Measurements from ENCODE around the gene FOSL1.
A peak's percentile ranks its signal among the peaks of the same experiment; 100 is the strongest.

FOSL1 gene

DNA sequence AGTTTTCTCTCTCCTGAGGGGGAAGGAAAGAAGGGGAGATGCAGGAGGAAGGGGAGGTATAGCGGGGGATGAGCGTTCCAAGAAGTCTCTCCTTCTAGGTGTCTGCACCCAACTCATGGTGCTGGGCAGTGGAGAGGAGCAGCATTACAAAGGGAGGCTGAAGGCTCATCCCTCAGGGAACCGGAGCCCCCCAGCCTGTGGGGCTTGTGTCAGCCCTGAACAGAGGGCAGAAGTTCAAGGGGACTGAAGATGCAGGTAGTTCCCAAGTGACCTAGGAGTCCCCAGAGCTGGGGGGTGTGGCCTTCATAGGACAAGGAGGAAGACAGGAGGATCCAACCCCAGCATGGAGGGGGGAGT, 16.9 kb upstream of the FOSL1 start:
- no peak overlapping the region for H3K4me3 ChIP-seq (ENCODE audit: low read depth, low read length)
- no peak for DNase-seq (ENCODE audit: low read depth)
- TF ChIP-seq, protein P1, sequence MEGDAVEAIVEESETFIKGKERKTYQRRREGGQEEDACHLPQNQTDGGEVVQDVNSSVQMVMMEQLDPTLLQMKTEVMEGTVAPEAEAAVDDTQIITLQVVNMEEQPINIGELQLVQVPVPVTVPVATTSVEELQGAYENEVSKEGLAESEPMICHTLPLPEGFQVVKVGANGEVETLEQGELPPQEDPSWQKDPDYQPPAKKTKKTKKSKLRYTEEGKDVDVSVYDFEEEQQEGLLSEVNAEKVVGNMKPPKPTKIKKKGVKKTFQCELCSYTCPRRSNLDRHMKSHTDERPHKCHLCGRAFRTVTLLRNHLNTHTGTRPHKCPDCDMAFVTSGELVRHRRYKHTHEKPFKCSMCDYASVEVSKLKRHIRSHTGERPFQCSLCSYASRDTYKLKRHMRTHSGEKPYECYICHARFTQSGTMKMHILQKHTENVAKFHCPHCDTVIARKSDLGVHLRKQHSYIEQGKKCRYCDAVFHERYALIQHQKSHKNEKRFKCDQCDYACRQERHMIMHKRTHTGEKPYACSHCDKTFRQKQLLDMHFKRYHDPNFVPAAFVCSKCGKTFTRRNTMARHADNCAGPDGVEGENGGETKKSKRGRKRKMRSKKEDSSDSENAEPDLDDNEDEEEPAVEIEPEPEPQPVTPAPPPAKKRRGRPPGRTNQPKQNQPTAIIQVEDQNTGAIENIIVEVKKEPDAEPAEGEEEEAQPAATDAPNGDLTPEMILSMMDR (IDR thresholded peaks at IDR 0.05; ENCODE audit: insufficient read depth, low read depth, low read length, missing control alignments): no peak

DNA sequence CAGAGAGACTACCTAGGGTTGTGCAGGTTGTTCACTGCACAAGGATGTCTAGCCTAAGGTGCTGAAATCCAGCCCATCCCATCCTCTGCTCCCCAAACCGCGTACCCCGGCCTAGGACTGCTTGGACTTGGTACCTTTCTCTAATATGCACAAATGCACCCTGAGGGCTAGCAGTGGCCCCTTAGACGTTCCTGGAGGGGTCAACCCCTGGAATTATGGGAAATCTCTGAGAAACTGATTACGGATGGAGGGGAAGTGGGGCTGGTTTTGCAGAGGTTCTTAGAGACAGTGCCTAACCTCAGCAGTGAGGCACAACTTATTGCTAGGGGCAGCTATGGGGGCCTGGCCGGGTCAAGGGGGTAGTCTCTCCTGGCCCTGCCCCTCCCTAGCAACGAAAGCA, 16.2 kb upstream of the FOSL1 start:
- DNase-seq (ENCODE audit: low read depth): no peak
- TF ChIP-seq, protein P1 (IDR thresholded peaks at IDR 0.05; ENCODE audit: insufficient read depth, low read depth, low read length, missing control alignments): no peak
- no peak overlapping the region for H3K4me3 ChIP-seq (ENCODE audit: low read depth, low read length)

DNA sequence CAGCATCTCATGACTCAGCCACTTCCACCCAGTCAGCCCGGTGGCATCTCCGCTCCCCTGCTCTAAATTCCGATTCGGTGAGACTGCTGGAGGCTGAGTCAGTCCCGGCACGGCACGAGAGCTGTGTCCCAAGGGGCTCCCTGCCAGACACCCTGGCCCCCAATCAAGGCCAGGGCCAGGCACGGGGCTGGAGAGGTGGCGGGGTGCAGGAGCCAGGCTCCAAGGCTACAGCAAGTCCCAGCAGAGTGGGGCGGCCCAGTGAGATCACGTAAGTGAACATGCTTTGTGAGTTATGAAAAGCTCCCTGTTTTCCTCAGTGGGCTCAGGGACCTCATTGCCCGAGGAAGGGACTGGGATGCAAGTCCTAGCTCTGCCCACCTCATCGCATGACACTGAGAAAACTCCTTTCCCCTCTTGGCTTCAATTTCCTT, 15.6 kb upstream of the FOSL1 start:
- no peak overlapping the region for H3K4me3 ChIP-seq (ENCODE audit: low read depth, low read length)
- no peak for DNase-seq (ENCODE audit: low read depth)
- TF ChIP-seq, protein P1 (IDR thresholded peaks at IDR 0.05; ENCODE audit: insufficient read depth, low read depth, low read length, missing control alignments): no peak

DNA sequence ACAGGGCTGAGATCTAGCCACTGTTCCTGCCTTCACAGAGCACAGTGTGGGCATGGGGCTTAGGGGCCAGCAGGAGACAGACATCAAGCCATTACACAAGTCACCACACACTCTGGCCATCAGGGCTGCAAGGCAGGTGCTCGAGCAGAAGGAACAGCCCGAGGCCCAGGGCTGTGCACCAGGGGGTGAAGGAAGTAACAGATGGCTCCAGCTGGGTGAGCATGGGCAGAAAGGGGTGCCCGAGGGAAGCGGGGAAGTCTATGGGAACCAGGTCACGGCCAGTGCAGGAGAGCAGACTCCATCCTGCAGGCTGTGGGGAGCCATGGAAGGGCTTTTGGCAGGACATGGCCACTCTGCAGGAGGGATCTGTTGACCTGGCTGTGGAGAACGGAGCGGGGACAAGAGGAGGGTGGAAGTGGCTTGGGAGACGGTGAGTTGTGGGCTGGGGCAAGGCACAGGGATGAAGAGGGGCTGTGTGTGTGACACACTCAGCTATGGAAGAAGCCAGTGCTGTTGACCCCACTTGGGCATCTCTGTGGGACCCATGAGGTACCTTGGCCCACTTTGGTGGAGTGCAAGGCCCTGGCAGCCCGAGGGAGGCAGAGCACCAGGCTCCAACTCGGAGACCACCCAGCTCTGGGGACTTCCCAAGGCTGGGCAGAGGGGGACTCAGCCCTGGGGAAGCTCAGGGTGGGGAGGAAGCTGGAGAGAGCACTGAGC, 15.1 kb upstream of the FOSL1 start:
- no peak overlapping the region for H3K4me3 ChIP-seq (ENCODE audit: low read depth, low read length)
- TF ChIP-seq, protein P1 (IDR thresholded peaks at IDR 0.05; ENCODE audit: insufficient read depth, low read depth, low read length, missing control alignments): no peak
- no peak for DNase-seq (ENCODE audit: low read depth)

DNA sequence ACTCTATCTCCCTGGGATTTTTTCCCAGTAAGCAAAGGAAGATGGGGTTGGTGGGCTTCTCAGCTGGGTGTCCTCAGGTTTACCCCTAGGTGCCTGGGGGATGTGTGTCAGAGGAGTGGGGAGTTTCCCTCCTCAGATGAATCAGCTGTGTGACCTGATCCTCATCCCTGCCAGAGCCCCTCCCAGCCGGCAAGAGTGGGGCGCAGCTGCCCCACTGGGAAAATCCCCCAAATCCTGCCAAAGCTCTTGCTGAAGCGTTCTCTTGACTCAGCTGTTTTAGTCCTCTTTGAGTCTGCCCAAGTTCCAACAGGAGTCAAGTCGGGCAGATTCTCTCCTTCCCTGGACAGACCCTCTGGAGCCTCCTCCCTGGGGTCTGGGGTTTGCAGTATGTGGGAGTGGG, 12.7 kb upstream of the FOSL1 start:
- no peak overlapping the region for H3K4me3 ChIP-seq (ENCODE audit: low read depth, low read length)
- TF ChIP-seq, protein P1 (IDR thresholded peaks at IDR 0.05; ENCODE audit: insufficient read depth, low read depth, low read length, missing control alignments): no peak
- DNase-seq (ENCODE audit: low read depth): peak; percentile 59

GRCh38 chr11:65911682-65912568, 11.7 kb upstream of the FOSL1 start:
- DNase-seq (ENCODE audit: low read depth): no peak
- H3K4me3 ChIP-seq (ENCODE audit: low read depth, low read length): no peak overlapping the region
- TF ChIP-seq, protein P1 (IDR thresholded peaks at IDR 0.05; ENCODE audit: insufficient read depth, low read depth, low read length, missing control alignments): no peak

Measured in GM12865 (cell line).